ENCODE data around the gene NKAIN4.
A peak's percentile ranks its signal among the peaks of the same experiment; 100 is the strongest.

NKAIN4 gene

GRCh38 chr20:63216041-63216848, 38.0 kb downstream of the NKAIN4 start, which contains the start of gene YTHDF1:
Gene YTHDF1, minus strand, starts transcription at chr20:63216131. Its CDS starts 239 bp downstream, at chr20:63215892.
- peak; percentile 81 for DNase-seq

GRCh38 chr20:63215101-63216040, 38.9 kb downstream of the NKAIN4 start:
- no peak for DNase-seq

- DNase-seq, result no peak
Measured at GRCh38 chr20:63214514-63214913, 39.7 kb downstream of the NKAIN4 start.

GRCh38 chr20:63212792-63213191, 41.5 kb downstream of the NKAIN4 start:
- no peak for DNase-seq

- DNase-seq, result no peak
Measured at GRCh38 chr20:63212393-63212730, 41.9 kb downstream of the NKAIN4 start.

- no peak for DNase-seq
Measured at GRCh38 chr20:63210011-63210605, 44.2 kb downstream of the NKAIN4 start.

GRCh38 chr20:63208346-63208909, 45.8 kb downstream of the NKAIN4 start:
- no peak for DNase-seq

- no peak for DNase-seq
Measured at GRCh38 chr20:63206878-63207277, 47.4 kb downstream of the NKAIN4 start.

GRCh38 chr20:63205896-63206295, 48.4 kb downstream of the NKAIN4 start:
- DNase-seq, result no peak

GRCh38 chr20:63204362-63204761, 49.9 kb downstream of the NKAIN4 start:
- DNase-seq, result no peak

- DNase-seq, result no peak
Measured at GRCh38 chr20:63202811-63203526, 51.3 kb downstream of the NKAIN4 start.

- no peak for DNase-seq
Measured at GRCh38 chr20:63202021-63202420, 52.2 kb downstream of the NKAIN4 start.

GRCh38 chr20:63198606-63199005, 55.7 kb downstream of the NKAIN4 start:
- no peak for DNase-seq

- no peak for DNase-seq
Measured at GRCh38 chr20:63196768-63197470, 57.3 kb downstream of the NKAIN4 start.

GRCh38 chr20:63194797-63195173, 59.5 kb downstream of the NKAIN4 start:
- DNase-seq, result no peak

GRCh38 chr20:63194007-63194796, 60.1 kb downstream of the NKAIN4 start:
- no peak for DNase-seq

- no peak for DNase-seq
Measured at GRCh38 chr20:63192721-63193120, 61.5 kb downstream of the NKAIN4 start.

GRCh38 chr20:63191400-63191799, 62.9 kb downstream of the NKAIN4 start:
- peak; percentile 74 for DNase-seq

- no peak for DNase-seq
Measured at GRCh38 chr20:63190828-63191227, 63.4 kb downstream of the NKAIN4 start.

Data from NCI-H2081 treated with DMSO at 0.1 percent for 48 hours (cell line).